Subcutaneous abdominal adipose tissue (tissue), 5 donors: ENCODE results near the gene BORCS5.
A peak's percentile ranks its signal among the peaks of the same experiment; 100 is the strongest.

ENCODE experiments used
- H3K27ac ChIP-seq: one replicate; pipeline ENCODE4 v1.7.0; 2013; ENCODE audit warnings: low read depth, mild to moderate bottlenecking, inconsistent platforms, low read length, moderate library complexity
- H3K27me3 ChIP-seq, 5 donors: one replicate each; pipeline ENCODE4 v1.7.0; 2013; ENCODE audit warnings: low read length in 5 of 5, inconsistent platforms in 1 of 5; ENCODE audit not compliant: control insufficient read depth in 5 of 5, insufficient read depth in 4 of 5
- H3K36me3 ChIP-seq, 5 donors: one replicate each; pipeline ENCODE4 v1.7.0; 2013; ENCODE audit warnings: low read length in 5 of 5; ENCODE audit not compliant: control insufficient read depth in 5 of 5, insufficient read depth in 5 of 5
- H3K4me1 ChIP-seq, 5 donors: one replicate each; pipeline ENCODE4 v1.7.0; 2013; ENCODE audit warnings: low read length in 5 of 5, mild to moderate bottlenecking in 3 of 5, moderate library complexity in 1 of 5; ENCODE audit not compliant: control insufficient read depth in 5 of 5, insufficient read depth in 5 of 5
- H3K4me3 ChIP-seq, 5 donors: one replicate each; pipeline ENCODE4 v1.7.0; 2013; ENCODE audit warnings: low read length in 5 of 5, low read depth in 1 of 5
- H3K9ac ChIP-seq, 5 donors: one replicate each; pipeline ENCODE4 v1.7.0; 2013; ENCODE audit warnings: low read length in 5 of 5, mild to moderate bottlenecking in 4 of 5, moderate library complexity in 3 of 5
- H3K9me3 ChIP-seq, 5 donors: one replicate each; pipeline ENCODE4 v1.7.0; 2013; ENCODE audit warnings: low read length in 5 of 5; ENCODE audit not compliant: control insufficient read depth in 5 of 5
- donor health status: healthy.
- donor health status: healthy.
- donor health status: healthy.
- donor health status: healthy.
- donor health status: healthy.

BORCS5 gene

GRCh38 chr12:12353276-12353675 is 3.6 kb upstream of the BORCS5 start:
- Histone ChIP-seq H3K27me3 (no peaks in the 10 kb centered on the region), H3K27ac (no peak overlapping the region), H3K36me3 (no peaks in the 10 kb centered on the region), H3K4me3 (no peak overlapping the region), H3K4me1 (peaks cover 0 to 29% (median 28%) of the 10 kb centered on the region in 5 donors), H3K9me3 (no peaks in the 10 kb centered on the region), H3K9ac (no peak overlapping the region)

DNA sequence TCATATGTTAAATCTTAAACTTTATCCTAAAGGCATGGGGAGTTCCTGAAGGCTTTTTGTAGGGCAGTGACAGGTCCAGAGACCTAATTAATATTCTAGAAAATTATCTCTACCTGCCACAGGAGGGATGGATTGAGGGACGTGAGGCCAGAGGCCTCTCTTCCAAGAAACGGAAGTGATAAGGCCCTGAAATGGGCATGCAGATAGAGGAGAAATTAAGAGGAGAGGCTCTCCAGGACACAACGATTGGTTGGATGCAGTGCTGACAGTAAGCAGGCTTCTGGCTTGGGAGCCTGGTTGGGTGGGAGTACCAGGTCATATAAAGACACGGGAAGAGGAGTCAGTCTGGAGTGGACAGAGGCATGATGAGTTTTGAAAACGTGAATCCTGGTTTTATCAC is 3.1 kb upstream of the BORCS5 start:
- no peak overlapping the region for H3K9ac ChIP-seq
- H3K36me3 ChIP-seq, result no peaks in the 10 kb centered on the region
- H3K27ac ChIP-seq, result no peak overlapping the region
- H3K4me3 ChIP-seq, result no peak overlapping the region
- no peaks in the 10 kb centered on the region for H3K27me3 ChIP-seq
- H3K9me3 ChIP-seq, result no peaks in the 10 kb centered on the region
- H3K4me1 ChIP-seq, result peaks cover 0 to 32% (median 30%) of the 10 kb centered on the region in 5 donors

DNA sequence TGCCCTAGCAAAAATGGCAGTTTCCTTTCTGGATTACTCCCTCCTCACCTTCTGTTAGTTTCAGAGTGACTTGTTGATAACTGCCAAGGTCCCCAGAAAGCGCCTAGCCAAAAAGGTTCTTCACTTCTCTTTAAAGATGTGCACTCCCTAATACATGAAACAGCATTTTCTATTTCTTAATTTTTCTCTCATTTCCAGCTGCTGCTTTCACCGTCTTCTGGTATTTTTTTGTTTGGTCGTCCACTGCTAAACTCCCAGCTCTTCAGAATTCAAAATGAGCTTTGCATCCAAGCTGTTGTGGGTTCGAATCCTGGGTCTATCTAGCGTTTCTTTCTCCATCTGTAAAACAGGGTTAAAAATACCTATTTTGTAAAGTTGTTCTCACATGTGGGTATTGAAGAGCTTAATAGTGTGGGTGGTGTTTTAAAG is 397 bp upstream of the BORCS5 start:
- peak overlapping the region; percentile 53 to 89 (median 77) for H3K4me3 ChIP-seq
- H3K4me1 ChIP-seq, result peaks cover 0 to 19% (median 16%) of the 10 kb centered on the region in 5 donors
- H3K9me3 ChIP-seq, result no peaks in the 10 kb centered on the region
- no peaks in the 10 kb centered on the region for H3K36me3 ChIP-seq
- peak overlapping the region in 4 of 5 donors; percentile 88 to 97 (median 93) for H3K9ac ChIP-seq
- H3K27ac ChIP-seq, result peak overlapping the region; percentile 93
- no peaks in the 10 kb centered on the region for H3K27me3 ChIP-seq

DNA sequence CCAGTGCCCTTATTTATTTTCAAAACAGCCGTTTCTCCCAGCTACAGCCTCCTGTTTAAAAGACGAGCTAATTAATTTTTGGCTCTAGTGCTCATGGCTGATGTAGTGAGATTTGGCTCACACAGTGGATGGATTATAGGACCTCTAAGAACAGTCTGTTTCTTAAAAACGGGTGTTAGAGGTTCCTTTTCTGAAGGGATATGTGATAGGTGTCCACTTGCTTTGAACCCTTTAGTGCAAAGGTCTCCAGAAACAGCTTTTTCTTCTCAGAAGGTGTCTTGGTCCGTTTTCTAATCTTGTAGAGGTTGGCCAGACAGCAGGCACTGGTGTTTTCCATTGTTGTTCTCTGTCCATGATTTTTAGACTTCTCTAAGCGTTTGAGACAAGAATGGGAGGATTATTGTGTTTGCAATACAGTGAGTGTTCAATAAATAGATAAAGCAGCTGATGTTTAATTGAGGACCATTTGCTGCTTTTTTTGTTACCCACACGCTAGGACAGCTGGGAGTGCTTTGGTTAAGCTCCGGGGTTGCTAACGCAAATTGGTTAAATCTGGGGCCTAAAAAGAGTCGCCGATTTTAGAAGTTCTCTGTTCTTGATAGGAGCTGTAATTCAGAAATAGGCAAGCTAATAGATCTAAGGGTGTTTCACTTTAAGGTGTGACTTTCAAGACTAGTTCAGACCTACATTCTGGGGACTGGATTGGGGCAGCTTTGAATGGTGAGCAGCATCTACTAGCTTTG is 1.0 kb downstream of the BORCS5 start:
- Histone ChIP-seq H3K27ac (peak overlapping the region; percentile 93), H3K9me3 (no peaks in the 10 kb centered on the region), H3K27me3 (no peaks in the 10 kb centered on the region), H3K9ac (peak overlapping the region; percentile 84 to 97 (median 89)), H3K4me1 (peaks cover 0 to 19% (median 16%) of the 10 kb centered on the region in 5 donors), H3K4me3 (peak overlapping the region; percentile 75 to 89 (median 82)), H3K36me3 (peaks cover 0 to 3% (median 2%) of the 10 kb centered on the region in 5 donors)

DNA sequence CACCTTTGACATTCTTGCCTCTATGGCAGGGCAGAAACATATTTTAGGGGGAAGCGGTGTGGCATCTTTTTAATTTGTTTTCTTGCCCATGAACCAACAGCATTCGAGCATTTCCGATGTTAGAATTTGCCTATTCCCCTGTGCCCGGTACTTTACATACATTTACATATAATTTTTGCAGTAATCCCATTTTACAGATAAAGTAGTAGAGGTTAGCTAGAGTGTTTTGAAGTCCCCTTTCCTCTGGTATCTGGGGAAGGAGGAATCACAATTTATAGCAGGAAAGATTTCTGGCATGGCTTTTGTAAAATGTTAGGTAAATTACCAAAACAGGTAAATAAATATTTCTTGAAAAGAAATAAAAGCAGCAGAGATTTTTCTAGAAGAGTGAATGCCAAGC is 1.6 kb downstream of the BORCS5 start:
- H3K9me3 ChIP-seq, result no peaks in the 10 kb centered on the region
- peak overlapping the region; percentile 93 for H3K27ac ChIP-seq
- H3K4me3 ChIP-seq, result peak overlapping the region in 1 of 5 donors; percentile 75
- H3K27me3 ChIP-seq, result no peaks in the 10 kb centered on the region
- peaks cover 0 to 19% (median 16%) of the 10 kb centered on the region in 5 donors for H3K4me1 ChIP-seq
- peak overlapping the region in 3 of 5 donors; percentile 88 to 97 (median 97) for H3K9ac ChIP-seq
- H3K36me3 ChIP-seq, result peaks cover 0 to 7% (median 3%) of the 10 kb centered on the region in 5 donors

GRCh38 chr12:12364787-12365445 is 8.0 kb downstream of the BORCS5 start:
- H3K4me1 ChIP-seq, result peaks cover 0 to 6% (median 0%) of the 10 kb centered on the region in 5 donors
- no peak overlapping the region for H3K27ac ChIP-seq
- peaks cover 0 to 10% (median 4%) of the 10 kb centered on the region in 5 donors for H3K36me3 ChIP-seq
- no peaks in the 10 kb centered on the region for H3K27me3 ChIP-seq
- no peaks in the 10 kb centered on the region for H3K9me3 ChIP-seq
- H3K4me3 ChIP-seq, result no peak overlapping the region
- H3K9ac ChIP-seq, result no peak overlapping the region

DNA sequence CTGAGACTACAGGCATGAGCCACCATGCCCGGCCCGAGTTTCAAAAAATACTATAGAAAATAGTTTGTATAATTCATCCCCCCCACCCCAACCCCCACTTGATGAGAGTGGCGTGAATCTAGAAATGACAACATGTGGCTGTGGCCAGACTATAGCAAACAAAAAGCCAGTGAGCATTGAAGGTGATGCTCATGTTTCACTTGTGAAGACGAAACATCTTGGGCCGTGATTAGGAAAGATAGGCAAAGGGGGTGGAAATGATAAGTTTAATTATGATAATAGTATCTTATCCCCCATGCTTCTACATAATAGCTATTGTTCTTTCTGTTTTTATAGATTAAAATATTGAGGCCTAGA is 8.5 kb downstream of the BORCS5 start:
- no peak overlapping the region for H3K9ac ChIP-seq
- H3K4me1 ChIP-seq, result peaks cover 0 to 6% (median 0%) of the 10 kb centered on the region in 5 donors
- H3K27me3 ChIP-seq, result no peaks in the 10 kb centered on the region
- H3K36me3 ChIP-seq, result peaks cover 0 to 10% (median 4%) of the 10 kb centered on the region in 5 donors
- no peak overlapping the region for H3K27ac ChIP-seq
- no peak overlapping the region for H3K4me3 ChIP-seq
- no peaks in the 10 kb centered on the region for H3K9me3 ChIP-seq

DNA sequence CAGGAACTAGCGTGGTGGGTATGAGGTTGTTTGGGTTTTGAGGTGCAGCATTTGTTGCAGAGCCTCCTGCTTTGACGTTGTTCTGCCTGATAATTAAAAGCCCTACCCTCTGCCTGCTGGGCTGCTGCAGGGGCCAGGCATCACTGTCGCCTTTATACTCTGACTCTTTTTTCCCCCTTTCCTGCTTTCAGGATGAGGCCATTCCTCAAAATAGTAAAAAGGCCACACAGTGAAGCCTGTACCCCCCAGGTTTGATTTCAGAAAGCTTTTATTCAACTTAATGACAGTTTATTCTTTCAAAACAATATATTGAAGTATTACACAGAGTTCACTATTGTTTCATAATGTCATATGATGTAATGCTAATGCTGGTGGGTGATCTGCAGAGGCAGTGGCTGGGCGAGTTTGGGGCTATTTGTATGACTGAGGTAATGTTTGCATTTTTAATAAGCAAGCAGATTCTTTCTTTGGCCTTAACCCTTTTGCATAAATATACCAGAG is 9.1 kb downstream of the BORCS5 start:
- no peak overlapping the region for H3K27ac ChIP-seq
- no peaks in the 10 kb centered on the region for H3K9me3 ChIP-seq
- H3K4me3 ChIP-seq, result no peak overlapping the region
- H3K27me3 ChIP-seq, result no peaks in the 10 kb centered on the region
- H3K36me3 ChIP-seq, result peaks cover 0 to 10% (median 4%) of the 10 kb centered on the region in 5 donors
- peaks cover 0 to 6% (median 0%) of the 10 kb centered on the region in 5 donors for H3K4me1 ChIP-seq
- no peak overlapping the region for H3K9ac ChIP-seq

GRCh38 chr12:12366701-12367481 is 10.0 kb downstream of the BORCS5 start:
- H3K36me3 ChIP-seq, result peaks cover 0 to 10% (median 4%) of the 10 kb centered on the region in 5 donors
- peaks cover 0 to 6% (median 0%) of the 10 kb centered on the region in 5 donors for H3K4me1 ChIP-seq
- no peaks in the 10 kb centered on the region for H3K9me3 ChIP-seq
- no peak overlapping the region for H3K27ac ChIP-seq
- no peak overlapping the region for H3K9ac ChIP-seq
- no peaks in the 10 kb centered on the region for H3K27me3 ChIP-seq
- no peak overlapping the region for H3K4me3 ChIP-seq
